Testis (tissue), 2 donors: ENCODE measurements around the gene WASHC3.

ENCODE experiments used
- POLR2A ChIP-seq: fragments of 450-650 bp; IDR thresholded peaks from one replicate; pipeline ENCODE4 v1.6.1; 2017; ENCODE audit warnings: antibody characterized with exemption, mild to moderate bottlenecking, moderate library complexity
- TF ChIP-seq, protein P1 (sequence below), 3 experiments: fragments of 450-650 bp in 2 of 3; fragments of 200-600 bp in 1 of 3; sonication (generic) in 1 of 3; IDR thresholded peaks; one replicate each; pipeline ENCODE4 v1.5.1; 2016 to 2019; ENCODE audit warnings: antibody characterized with exemption in 3 of 3, mild to moderate bottlenecking in 2 of 3, moderate library complexity in 1 of 3

DNA sequence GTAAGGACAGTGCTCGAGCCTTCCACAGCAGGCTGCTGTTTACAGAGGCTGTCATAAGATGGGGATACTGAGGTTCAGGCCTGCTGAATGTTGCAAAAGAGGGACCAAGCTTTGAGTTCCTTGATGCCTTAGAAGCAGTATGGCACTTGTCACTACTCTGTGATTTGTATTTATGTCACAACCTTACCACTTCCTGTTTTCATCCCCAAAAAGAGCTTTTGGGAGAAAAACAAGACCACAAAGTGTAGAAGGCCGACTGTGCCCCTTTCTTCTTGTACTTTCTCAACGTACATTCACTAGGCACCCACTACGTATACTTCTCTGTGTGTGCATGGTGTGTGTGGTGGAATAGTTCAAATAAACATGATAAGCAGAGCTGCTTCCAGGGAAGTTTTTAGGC is 94.3 kb downstream of the WASHC3 start:
- TF ChIP-seq, protein P1, sequence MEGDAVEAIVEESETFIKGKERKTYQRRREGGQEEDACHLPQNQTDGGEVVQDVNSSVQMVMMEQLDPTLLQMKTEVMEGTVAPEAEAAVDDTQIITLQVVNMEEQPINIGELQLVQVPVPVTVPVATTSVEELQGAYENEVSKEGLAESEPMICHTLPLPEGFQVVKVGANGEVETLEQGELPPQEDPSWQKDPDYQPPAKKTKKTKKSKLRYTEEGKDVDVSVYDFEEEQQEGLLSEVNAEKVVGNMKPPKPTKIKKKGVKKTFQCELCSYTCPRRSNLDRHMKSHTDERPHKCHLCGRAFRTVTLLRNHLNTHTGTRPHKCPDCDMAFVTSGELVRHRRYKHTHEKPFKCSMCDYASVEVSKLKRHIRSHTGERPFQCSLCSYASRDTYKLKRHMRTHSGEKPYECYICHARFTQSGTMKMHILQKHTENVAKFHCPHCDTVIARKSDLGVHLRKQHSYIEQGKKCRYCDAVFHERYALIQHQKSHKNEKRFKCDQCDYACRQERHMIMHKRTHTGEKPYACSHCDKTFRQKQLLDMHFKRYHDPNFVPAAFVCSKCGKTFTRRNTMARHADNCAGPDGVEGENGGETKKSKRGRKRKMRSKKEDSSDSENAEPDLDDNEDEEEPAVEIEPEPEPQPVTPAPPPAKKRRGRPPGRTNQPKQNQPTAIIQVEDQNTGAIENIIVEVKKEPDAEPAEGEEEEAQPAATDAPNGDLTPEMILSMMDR (IDR thresholded peaks at IDR 0.05) = no peak
- no peak for TF ChIP-seq POLR2A
